ENCODE results near the gene PTPRD. TPM values are rescaled to one million over a fixed set of nuclear protein-coding genes. Genes with fewer than 3 reads are reported as not detected.

PTPRD gene
- total RNA-seq, 1 donor: 11.5 TPM

GRCh38 chr9:8783941-8784340, 1828.9 kb downstream of the PTPRD start:
- DNase-seq (ENCODE audit: low read depth): peak; percentile 29
- TF ChIP-seq CTCF (IDR thresholded peaks at IDR 0.05; ENCODE audit: insufficient read depth, low read length): no peak

GRCh38 chr9:8782237-8782636, 1830.6 kb downstream of the PTPRD start:
- H3K4me3 ChIP-seq (ENCODE audit: low read depth, low read length): no peak overlapping the region
- TF ChIP-seq CTCF (IDR thresholded peaks at IDR 0.05; ENCODE audit: insufficient read depth, low read length): no peak
- peak; percentile 24 for DNase-seq (ENCODE audit: low read depth)

More at GRCh38 chr9:8783941-8784340, 1828.9 kb downstream of the PTPRD start:
- no peak overlapping the region for H3K4me3 ChIP-seq (ENCODE audit: low read depth, low read length)

- no peak overlapping the region for H3K4me3 ChIP-seq (ENCODE audit: low read depth, low read length)
- DNase-seq (ENCODE audit: low read depth): no peak
- TF ChIP-seq CTCF (IDR thresholded peaks at IDR 0.05; ENCODE audit: insufficient read depth, low read length): no peak
These were observed 1831.3 kb downstream of the PTPRD start for GRCh38 chr9:8781458-8781857.

DNA sequence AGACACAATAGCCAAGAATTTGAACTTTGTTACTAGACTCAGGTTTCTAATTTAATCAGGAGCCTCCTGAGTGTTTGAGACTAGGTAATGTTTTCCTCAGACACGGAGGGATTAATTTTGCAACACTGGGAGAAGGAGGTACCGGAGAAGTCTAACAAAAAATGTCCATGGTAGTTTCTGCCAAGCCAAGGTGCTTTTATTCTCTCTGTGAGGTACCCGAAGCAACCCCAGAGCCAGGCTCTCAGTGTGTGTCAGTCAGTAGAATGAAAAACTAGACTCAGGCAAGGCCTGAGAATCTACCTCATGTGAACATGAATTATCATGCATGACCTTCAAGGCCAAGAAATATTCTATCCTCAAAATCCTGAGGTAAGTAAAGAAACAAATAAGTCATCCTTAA, 1832.4 kb downstream of the PTPRD start:
- no peak overlapping the region for H3K4me3 ChIP-seq (ENCODE audit: low read depth, low read length)
- DNase-seq (ENCODE audit: low read depth): no peak
- TF ChIP-seq CTCF (IDR thresholded peaks at IDR 0.05; ENCODE audit: insufficient read depth, low read length): no peak

DNA sequence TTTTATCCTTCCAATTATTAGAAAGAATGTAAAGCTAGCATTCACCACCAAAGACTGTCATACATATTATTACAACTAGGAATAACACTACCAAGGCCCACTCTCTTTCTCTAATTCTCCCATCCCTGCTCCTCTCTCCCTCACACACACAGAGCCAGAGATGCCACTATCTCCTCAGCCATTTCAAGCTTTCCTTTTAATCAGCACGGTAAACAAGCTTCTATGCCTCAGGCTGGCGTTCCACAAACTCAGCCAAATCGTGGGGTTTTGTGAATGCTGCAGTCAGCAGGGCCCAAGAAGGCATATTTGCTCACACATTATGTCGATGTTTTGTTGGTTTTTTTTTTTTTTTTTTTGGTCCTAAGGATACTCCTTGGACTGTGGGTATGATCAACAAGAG, 1833.3 kb downstream of the PTPRD start:
- no peak for DNase-seq (ENCODE audit: low read depth)
- H3K4me3 ChIP-seq (ENCODE audit: low read depth, low read length): no peak overlapping the region
- TF ChIP-seq CTCF (IDR thresholded peaks at IDR 0.05; ENCODE audit: insufficient read depth, low read length): no peak

GRCh38 chr9:8778356-8778755, 1834.4 kb downstream of the PTPRD start:
- no peak for DNase-seq (ENCODE audit: low read depth)
- TF ChIP-seq CTCF (IDR thresholded peaks at IDR 0.05; ENCODE audit: insufficient read depth, low read length): no peak
- no peak overlapping the region for H3K4me3 ChIP-seq (ENCODE audit: low read depth, low read length)

DNA sequence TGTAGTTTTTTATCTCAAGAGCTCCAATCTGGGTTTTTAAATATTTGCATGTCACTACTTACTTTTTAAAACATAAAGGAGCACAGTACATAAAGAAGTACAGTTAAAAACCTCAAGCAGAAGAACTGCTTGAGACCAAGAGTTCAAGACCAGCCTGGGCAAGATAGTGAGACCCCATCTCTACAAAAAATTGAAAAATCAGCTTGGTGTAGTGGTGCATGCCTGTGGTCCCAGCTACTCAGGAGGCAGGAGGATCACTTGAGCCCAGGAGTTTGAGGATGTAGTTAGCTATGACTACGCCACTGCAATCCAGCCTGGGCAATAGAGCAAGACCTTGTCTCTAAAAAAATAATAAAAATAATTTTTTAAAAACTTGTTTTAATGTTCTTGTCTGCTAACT, 1840.5 kb downstream of the PTPRD start:
- TF ChIP-seq CTCF (IDR thresholded peaks at IDR 0.05; ENCODE audit: insufficient read depth, low read length): no peak
- no peak for DNase-seq (ENCODE audit: low read depth)
- H3K4me3 ChIP-seq (ENCODE audit: low read depth, low read length): no peak overlapping the region
